CD4-positive, alpha-beta T cell treated with Interferon alpha-2 for 1 hour (primary cell): ENCODE measurements around the gene SLC24A3.

ENCODE experiments used
- DNase-seq, 2 donors: peaks; one replicate each; pipeline ENCODE4 v3.0.0-alpha.2; 2020 to 2022

The SLC24A3 gene

DNA sequence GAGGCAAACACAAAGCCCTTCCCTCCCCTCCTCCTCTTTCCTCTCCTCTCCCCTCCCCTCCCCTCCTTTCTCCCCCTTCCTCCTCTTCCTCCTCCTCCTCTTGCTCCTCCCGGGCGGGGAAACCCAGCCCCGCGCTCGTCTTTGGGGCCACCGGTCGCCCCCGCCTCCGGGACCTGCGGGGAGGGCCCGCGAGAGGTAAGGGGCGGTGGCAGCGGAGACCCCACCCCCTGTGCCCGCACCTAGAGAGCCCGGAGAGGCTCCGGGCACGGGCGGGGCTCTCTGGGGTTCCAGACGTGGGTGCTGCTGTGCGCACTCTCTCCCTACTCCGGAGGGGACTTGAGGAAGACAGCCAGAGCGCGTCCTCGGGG is 545.7 kb downstream of the SLC24A3 start, which contains the start of gene RIN2:
Gene RIN2, plus strand, starts transcription at position 126 of the 368 bp plus-strand sequence. CDS start 131,344 bp downstream, outside the sequence.
- peak in 1 of 2 donors; percentile 3 for DNase-seq

DNA sequence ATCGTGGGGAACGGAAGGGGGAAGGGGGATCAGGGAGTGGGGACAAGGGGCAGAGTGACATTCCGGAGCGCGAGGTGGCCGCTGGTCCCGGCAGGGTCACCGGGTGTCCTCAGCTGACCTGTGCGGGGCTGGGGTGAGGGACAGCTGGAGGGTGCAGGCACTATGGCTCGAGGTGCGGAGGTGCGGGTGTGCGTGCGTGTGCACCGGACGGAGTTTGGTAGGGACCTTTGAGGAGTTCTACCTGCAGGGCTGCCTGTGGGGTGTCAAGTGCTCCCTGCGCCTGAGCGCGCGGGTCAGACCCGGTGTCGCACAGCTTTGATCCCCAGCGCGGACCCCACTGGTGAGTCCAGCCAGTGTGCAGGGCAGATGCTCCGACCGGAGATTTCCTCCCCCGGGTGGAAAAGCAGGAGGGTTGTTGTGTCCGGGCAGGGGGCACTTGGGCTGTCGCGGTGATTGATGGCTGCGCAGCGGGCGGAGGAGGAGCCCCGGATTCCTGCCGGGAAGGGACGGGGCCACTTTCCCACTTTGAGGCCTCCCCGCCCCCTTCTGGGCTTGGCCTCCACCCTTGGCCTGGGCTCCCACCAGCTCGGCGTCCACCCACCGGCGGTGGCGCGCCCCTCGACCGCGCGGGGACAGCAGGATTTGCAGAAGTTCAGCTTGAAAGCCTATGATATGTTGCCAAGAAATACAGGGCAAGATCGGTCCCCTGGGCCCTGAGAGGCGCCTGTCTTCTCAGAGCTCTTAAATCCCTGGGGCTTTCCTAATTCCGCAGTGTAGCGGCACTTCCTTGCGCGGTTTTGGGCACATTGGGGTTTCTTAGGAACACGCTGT is 546.3 kb downstream of the SLC24A3 start:
- peak in 1 of 2 donors; percentile 39 for DNase-seq

GRCh38 chr20:19760371-19760721 is 547.9 kb downstream of the SLC24A3 start:
- no peak for DNase-seq

DNA sequence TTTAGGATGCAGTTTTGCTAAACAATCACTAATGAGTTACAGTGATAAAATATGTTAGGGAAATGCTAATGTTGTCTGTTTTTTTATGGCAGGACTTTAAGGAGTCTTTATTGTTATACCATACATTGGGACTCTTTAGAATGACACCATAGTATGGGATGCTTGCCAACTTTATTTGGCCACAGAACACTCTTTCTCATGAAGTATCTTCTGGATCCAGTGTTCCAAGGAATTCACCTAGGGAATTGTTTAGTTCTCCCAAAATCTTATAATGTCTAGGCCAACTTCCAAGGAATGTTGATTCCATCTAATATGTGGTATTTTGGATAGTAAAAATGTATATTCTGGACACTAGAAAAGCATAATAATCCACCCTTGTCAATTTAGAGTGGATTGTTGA is 548.9 kb downstream of the SLC24A3 start:
- DNase-seq = no peak

GRCh38 chr20:19761841-19762240 is 549.4 kb downstream of the SLC24A3 start:
- DNase-seq = no peak

DNA sequence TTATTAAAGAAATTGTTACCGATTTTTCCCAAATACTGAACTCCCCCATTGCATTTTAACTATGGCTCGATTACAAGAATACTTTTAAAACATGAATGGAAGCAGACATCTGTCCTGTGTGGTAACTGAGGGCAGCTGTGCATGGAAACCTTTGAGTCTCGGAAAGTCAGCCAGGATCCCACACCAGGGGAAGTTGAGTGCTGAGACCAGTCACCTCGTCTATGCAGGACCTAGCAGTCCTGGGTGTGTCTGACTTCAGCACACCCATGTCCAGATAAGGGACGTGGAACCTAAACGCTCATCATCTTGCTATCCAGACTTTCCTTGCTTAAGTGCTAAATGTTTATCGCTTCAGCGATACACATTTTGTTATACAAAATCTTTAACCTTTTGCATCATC is 551.8 kb downstream of the SLC24A3 start:
- no peak for DNase-seq

GRCh38 chr20:19765266-19765665 is 552.8 kb downstream of the SLC24A3 start:
- DNase-seq = no peak

DNA sequence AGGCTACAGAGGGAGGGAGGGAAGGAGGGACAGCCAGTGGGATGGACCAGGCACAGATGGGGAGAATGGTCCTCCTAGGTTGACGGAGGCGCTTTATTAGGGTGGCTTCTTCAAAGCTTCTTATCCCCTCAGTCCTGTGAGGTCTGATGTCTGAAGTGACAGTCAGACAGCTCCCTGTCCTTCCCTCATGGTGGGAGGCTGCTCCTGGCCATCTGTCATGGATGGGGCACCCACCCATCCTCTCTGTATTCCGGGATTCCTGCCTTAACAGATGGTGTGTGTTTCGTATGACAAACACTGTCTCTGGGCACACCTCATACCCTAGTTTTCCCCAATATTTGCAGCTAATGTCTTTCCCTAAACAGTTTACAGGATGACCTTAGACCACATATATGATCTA is 553.5 kb downstream of the SLC24A3 start:
- no peak for DNase-seq

DNA sequence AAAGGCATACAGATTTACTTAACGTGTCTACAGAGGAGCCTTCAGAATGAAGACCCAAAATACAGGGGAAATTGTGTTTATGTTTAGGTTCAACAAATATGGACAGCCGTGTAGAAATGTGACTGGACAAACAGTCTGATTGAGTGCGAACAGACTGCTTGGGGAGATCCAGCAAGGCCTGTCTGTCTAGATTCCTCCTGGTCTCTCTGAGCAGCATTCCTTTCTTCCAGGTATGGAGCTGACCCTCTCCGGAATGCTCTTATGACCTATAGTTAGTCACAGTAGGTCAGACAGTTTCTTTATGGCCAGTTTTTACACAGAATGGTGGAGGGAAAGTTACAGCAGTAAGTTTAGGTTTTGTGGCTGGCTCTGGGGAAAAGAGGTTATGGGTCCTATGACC is 554.6 kb downstream of the SLC24A3 start:
- no peak for DNase-seq

- DNase-seq = no peak
These were observed 555.9 kb downstream of the SLC24A3 start for GRCh38 chr20:19768325-19768842.

- no peak for DNase-seq
These were observed 557.1 kb downstream of the SLC24A3 start for GRCh38 chr20:19769507-19769906.

DNA sequence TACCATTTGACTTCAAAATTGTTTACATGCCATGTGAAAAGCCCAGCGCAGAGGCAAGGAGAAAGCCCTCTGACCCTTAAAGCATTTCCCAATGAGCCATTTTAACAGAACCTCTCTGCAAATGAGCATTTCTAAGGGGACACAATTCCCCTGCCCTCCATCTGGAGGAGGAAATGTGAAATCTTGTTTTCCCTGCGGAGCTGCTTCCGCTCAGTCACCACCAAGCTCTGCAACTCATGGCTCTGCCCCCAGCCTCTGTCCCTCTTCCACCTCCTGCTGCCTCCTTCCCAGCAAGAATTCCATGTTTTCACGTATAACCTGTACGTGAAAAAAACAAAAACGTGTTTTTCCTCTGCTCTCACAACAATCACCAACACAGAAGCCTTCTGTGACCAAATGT is 557.9 kb downstream of the SLC24A3 start:
- DNase-seq = no peak

DNA sequence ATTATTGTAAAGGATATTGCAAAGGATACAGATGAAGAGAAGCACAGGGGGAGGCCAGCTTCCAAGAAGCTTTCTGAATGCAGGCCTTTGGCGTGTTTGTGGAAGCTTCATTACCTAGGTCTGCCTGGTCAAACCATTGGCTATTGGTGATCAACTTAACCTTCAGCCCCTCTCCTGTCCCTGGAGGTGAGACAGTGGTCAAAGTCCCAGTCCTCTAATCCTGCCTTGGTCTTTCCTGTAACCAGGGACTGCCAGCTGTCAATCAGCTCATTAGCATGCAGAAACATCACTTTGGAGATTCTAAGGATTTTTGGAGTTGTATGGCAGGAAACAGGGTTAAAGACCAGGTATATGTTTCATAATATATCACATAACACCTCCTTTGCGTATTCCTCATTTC is 558.6 kb downstream of the SLC24A3 start:
- DNase-seq = no peak
